Bone marrow (tissue), 2 donors: ENCODE results near the gene CCR5.

Experiments used
- DNase-seq, 2 donors: peaks; one replicate each; lab custom pipeline; 2025; lab: John Stamatoyannopoulos, UW

Gene CCR5

DNA sequence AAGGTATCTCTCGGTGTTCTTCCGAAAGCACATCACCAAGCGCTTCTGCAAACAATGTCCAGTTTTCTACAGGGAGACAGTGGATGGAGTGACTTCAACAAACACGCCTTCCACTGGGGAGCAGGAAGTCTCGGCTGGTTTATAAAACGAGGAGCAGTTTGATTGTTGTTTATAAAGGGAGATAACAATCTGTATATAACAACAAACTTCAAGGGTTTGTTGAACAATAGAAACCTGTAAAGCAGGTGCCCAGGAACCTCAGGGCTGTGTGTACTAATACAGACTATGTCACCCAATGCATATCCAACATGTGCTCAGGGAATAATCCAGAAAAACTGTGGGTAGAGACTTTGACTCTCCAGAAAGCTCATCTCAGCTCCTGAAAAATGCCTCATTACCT lies 12.3 kb upstream of the CCR5 start:
- DNase-seq: no peak

DNA sequence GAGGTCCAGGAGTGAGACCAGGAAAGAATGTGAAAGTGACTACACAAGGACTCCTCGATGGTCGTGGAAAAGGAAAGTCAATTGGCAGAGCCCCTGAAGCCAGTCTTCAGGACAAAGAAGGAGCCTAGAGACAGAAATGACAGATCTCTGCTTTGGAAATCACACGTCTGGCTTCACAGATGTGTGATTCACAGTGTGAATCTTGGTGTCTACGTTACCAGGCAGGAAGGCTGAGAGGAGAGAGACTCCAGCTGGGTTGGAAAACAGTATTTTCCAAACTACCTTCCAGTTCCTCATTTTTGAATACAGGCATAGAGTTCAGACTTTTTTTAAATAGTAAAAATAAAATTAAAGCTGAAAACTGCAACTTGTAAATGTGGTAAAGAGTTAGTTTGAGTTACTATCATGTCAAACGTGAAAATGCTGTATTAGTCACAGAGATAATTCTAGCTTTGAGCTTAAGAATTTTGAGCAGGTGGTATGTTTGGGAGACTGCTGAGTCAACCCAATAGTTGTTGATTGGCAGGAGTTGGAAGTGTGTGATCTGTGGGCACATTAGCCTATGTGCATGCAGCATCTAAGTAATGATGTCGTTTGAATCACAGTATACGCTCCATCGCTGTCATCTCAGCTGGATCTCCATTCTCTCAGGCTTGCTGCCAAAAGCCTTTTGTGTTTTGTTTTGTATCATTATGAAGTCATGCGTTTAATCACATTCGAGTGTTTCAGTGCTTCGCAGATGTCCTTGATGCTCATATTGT lies 10.8 kb upstream of the CCR5 start:
- peak in 1 of 2 donors; percentile 80 for DNase-seq

DNA sequence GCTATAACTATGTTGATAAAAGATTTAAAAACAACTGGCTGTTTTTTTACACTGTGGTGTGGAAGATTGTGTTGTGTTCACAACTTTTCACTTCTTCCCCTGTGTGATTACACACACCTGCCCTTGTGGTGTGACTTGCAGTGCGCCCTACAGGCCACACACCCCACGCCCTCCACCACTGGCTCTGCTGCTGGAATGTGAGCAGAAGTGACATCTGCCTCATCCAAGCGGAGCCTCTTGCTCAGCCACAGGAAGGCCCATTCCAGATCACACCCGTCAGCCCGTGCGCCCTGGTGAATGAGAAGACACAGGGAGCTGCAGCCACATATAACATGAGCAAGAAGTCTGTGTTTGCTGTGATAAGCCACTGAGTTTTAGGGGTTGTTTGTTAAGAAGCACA lies 9.8 kb upstream of the CCR5 start:
- DNase-seq: no peak

DNA sequence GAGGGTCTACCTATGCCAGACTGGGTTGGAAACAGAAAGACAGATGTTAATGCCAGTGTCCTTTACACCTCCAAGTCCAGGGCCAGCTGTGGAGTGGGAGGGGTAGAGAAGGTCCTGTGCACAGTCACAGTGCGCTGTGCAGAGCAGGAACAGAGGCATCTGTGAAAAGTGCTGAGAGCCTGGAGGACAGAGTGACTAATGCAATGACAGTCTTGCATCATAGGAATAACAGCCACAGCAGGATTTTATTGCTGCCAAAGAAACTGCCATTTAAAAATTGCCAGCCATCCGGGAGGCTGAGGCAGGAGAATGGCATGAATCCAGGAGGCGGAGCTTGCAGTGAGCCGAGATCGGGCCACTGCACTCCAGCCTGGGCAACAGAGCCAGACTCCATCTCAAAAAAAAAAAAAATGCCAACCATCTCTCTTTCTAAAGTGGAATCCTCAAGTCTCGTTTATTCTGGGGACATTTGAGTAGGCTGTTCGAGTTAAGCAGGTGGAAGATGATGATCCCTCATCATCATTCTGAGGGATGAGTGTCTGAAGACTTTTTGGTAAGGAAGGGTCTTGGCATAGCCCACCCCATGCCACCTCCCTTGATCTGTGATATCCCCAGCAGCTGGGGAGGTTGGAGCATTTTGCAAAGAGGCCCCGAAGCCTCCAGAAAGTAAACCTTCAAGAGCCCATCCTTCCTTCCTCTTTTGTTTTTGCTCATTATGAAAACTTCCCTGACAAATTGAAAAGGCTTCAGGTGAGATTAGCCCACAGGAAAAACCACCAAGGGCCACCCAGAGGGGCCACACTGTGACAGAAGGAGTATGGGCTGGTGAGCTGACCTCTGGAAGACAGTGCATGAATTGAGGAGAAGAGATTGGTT lies 9.1 kb upstream of the CCR5 start:
- peak in 1 of 2 donors; percentile 87 for DNase-seq

DNA sequence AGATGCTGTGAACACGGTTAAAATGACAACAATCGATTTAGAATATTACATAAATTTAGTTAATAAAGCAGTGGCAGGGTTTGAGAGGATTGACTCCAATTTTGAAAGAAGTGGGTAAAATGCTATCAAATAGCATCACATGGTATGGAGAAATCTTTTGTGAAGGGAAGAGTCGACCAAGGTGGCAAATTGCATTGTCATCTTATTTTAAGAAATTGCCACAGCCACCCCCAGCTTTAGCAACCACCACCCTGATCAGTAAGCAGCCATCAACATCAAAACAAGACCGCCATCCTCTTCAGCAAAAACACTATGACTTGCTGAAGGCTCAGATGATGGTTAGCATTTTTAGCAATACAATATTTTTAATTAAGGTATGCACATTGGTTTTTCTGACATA lies 5.7 kb upstream of the CCR5 start:
- DNase-seq: no peak

DNA sequence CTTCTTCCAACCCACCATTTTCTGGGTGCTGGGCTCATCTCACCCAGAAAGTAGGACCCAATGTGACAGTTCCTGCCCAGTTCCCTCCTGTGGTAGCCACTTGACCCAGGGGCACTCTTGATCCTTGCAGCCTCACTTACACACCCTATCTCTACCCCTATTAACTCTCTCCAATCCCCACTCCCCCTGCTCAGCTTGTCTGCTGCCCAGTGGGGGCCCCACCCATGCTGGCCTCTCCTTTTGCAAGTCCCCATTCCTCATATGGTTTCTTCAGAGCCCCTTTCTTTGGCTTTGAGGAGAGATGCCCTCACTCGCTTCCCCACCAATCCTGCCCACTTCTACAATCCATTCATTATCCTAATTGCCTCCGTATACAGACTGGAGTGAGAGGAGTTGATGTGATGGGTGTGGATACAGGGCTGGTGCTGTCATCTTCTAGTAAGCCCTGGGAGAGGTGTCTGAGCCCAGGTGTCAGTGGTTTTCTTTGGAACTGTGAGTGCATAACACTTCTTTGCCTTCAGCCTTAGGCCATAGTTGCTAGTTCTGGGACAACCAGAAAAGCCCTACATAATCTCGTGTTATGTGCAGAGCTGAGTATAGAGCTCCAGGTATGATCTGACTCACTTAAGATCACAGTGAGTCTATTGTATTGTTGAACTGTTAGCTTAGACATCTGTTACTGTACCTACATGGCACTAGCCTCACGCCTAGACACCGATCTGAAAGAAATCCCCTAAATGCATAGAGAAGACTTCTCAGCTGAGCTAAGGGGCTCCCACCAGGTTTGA lies 4.8 kb upstream of the CCR5 start:
- no peak for DNase-seq

DNA sequence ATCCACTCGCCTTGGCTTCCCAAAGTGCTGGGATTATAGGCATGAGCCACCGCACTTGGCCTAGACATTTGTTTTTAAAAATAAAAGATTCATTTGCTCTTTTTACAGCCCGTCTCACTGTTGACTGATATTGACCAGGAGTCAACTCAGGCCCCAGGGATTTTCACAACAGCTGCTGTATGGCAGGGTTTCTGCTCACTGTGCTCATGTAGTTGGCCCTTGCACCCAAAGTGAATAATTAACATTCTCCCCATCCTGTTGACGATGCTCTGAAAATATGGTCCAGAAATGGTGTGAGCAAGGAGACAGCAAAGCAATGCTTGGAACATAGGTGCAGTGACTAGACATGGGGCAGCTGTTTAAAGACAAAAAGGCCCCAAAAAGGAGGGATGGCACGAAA lies 2.9 kb upstream of the CCR5 start:
- DNase-seq: no peak

DNA sequence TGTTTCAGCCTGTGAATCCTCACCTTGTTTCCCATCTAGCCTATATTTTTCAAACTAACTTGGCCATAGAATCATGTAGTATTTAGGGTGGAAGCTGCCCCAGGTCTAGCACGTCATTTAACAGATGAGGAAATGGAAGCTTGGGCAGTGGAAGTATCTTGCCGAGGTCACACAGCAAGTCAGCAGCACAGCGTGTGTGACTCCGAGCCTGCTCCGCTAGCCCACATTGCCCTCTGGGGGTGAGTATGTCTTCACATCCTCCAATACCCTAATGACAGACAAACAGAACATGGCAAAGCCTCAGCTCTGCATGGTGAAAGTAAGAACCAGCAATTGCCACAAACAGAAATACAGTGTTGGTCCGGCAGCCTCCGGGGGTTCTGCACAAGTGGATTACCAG lies 2.2 kb upstream of the CCR5 start:
- DNase-seq: peak in 1 of 2 donors; percentile 44

DNA sequence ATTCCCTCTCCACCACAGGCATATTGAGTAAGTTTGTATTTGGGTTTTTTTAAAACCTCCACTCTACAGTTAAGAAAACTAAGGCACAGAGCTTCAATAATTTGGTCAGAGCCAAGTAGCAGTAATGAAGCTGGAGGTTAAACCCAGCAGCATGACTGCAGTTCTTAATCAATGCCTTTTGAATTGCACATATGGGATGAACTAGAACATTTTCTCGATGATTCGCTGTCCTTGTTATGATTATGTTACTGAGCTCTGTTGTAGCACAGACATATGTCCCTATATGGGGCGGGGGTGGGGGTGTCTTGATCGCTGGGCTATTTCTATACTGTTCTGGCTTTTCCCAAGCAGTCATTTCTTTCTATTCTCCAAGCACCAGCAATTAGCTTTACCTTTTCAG lies 1.6 kb upstream of the CCR5 start:
- no peak for DNase-seq

DNA sequence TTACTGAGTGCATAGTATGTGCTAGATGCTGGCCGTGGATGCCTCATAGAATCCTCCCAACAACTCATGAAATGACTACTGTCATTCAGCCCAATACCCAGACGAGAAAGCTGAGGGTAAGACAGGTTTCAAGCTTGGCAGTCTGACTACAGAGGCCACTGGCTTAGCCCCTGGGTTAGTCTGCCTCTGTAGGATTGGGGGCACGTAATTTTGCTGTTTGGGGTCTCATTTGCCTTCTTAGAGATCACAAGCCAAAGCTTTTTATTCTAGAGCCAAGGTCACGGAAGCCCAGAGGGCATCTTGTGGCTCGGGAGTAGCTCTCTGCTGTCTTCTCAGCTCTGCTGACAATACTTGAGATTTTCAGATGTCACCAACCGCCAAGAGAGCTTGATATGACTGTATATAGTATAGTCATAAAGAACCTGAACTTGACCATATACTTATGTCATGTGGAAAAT lies 1.0 kb upstream of the CCR5 start:
- DNase-seq: no peak

DNA sequence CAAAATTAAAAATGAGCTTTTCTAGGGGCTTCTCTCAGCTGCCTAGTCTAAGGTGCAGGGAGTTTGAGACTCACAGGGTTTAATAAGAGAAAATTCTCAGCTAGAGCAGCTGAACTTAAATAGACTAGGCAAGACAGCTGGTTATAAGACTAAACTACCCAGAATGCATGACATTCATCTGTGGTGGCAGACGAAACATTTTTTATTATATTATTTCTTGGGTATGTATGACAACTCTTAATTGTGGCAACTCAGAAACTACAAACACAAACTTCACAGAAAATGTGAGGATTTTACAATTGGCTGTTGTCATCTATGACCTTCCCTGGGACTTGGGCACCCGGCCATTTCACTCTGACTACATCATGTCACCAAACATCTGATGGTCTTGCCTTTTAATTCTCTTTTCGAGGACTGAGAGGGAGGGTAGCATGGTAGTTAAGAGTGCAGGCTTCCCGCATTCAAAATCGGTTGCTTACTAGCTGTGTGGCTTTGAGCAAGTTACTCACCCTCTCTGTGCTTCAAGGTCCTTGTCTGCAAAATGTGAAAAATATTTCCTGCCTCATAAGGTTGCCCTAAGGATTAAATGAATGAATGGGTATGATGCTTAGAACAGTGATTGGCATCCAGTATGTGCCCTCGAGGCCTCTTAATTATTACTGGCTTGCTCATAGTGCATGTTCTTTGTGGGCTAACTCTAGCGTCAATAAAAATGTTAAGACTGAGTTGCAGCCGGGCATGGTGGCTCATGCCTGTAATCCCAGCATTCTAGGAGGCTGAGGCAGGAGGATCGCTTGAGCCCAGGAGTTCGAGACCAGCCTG lies 984 bp downstream of the CCR5 start:
- DNase-seq: no peak

DNA sequence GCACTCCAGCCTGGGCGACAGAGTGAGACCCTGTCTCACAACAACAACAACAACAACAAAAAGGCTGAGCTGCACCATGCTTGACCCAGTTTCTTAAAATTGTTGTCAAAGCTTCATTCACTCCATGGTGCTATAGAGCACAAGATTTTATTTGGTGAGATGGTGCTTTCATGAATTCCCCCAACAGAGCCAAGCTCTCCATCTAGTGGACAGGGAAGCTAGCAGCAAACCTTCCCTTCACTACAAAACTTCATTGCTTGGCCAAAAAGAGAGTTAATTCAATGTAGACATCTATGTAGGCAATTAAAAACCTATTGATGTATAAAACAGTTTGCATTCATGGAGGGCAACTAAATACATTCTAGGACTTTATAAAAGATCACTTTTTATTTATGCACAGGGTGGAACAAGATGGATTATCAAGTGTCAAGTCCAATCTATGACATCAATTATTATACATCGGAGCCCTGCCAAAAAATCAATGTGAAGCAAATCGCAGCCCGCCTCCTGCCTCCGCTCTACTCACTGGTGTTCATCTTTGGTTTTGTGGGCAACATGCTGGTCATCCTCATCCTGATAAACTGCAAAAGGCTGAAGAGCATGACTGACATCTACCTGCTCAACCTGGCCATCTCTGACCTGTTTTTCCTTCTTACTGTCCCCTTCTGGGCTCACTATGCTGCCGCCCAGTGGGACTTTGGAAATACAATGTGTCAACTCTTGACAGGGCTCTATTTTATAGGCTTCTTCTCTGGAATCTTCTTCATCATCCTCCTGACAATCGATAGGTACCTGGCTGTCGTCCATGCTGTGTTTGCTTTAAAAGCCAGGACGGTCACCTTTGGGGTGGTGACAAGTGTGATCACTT lies 2.0 kb downstream of the CCR5 start:
- peak in 1 of 2 donors; percentile 52 for DNase-seq

DNA sequence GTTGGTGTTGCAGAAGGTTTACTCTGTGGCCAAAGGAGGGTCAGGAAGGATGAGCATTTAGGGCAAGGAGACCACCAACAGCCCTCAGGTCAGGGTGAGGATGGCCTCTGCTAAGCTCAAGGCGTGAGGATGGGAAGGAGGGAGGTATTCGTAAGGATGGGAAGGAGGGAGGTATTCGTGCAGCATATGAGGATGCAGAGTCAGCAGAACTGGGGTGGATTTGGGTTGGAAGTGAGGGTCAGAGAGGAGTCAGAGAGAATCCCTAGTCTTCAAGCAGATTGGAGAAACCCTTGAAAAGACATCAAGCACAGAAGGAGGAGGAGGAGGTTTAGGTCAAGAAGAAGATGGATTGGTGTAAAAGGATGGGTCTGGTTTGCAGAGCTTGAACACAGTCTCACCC lies 4.0 kb downstream of the CCR5 start:
- DNase-seq: no peak

DNA sequence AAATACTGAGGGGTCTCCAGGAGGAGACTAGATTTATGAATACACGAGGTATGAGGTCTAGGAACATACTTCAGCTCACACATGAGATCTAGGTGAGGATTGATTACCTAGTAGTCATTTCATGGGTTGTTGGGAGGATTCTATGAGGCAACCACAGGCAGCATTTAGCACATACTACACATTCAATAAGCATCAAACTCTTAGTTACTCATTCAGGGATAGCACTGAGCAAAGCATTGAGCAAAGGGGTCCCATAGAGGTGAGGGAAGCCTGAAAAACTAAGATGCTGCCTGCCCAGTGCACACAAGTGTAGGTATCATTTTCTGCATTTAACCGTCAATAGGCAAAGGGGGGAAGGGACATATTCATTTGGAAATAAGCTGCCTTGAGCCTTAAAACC lies 4.5 kb downstream of the CCR5 start:
- no peak for DNase-seq

DNA sequence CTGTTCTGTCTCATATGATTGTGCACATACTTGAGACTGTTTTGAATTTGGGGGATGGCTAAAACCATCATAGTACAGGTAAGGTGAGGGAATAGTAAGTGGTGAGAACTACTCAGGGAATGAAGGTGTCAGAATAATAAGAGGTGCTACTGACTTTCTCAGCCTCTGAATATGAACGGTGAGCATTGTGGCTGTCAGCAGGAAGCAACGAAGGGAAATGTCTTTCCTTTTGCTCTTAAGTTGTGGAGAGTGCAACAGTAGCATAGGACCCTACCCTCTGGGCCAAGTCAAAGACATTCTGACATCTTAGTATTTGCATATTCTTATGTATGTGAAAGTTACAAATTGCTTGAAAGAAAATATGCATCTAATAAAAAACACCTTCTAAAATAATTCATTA lies 5.1 kb downstream of the CCR5 start:
- DNase-seq: peak in 1 of 2 donors; percentile 17

DNA sequence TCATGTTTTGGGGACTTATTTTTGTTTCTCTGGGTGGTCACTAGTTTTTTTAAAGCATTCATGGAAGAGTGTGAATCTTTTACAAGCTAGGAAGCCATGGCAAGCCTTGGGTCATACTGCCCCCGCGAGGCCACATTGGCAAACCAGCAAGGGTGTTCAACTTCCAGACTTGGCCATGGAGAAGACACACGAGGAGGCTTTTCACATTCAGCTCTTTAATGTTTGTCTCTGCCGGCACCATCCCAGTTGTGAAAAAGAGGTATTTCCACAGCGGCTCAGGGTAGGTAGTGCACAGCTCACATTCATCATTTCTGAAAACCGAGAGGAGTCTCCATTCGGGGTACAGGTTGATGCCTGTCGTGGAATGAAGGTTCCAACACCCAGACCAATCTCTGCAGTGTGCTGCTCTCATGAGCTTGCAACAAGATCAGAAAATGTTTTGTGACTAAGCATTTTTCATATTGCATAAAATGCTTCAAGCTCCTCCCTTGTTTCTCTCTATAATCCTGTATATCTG lies 7.7 kb downstream of the CCR5 start:
- DNase-seq: peak; percentile 33 to 55

DNA sequence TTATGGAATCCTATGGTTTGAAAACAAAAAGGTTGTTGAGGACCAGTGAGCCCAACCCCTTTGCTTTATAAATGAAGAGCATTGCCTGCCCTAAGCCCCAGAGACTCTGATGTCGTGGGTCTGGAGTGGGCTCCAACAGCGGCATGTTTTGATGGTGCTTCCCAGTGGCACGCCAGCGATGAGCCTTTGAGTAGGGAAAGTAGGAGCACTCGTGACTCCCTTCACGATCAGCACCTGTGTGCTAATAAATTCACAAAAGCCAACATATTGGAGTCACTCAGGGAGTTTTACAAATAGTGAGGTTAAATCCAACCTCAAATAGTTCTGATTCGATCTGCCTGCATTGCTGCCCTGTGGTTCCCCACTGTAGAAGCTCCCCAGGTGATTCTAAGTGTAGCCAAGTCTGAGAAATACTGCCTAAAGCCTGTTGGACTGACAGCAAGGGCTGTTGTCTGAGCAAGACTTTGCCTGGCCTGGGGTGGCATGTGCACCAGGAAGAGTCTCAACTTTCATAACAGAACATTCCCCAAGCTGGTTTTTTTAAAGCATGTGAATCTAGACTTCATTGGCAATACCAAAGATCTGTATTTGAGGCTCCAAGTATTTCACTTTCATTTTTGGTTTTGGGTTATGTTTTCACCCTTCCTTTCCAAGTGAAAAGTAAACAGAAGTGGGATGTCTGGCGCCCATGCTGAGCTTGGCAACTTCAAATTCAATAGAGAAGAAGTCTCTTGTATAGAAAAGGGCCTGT lies 9.9 kb downstream of the CCR5 start:
- DNase-seq: peak in 1 of 2 donors; percentile 43

DNA sequence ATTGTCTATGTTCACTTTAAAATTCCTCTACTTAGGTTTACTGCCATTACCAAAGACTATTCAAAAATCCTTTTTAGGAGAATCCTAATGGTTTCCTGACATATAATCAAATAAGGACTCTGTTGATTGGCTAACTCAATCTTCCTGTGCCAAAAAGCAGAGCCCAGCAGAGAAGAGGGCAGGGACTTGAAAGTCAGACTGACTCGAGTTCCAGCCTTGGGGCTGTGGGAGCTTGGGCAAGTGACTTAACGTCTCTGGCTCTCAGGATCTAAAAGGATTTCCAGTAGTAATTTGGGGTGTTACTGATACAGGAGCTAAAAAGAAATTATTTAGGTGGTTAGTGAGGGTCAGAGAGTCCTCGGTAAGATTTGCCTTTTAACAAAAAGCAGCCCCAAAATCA lies 10.9 kb downstream of the CCR5 start:
- no peak for DNase-seq

DNA sequence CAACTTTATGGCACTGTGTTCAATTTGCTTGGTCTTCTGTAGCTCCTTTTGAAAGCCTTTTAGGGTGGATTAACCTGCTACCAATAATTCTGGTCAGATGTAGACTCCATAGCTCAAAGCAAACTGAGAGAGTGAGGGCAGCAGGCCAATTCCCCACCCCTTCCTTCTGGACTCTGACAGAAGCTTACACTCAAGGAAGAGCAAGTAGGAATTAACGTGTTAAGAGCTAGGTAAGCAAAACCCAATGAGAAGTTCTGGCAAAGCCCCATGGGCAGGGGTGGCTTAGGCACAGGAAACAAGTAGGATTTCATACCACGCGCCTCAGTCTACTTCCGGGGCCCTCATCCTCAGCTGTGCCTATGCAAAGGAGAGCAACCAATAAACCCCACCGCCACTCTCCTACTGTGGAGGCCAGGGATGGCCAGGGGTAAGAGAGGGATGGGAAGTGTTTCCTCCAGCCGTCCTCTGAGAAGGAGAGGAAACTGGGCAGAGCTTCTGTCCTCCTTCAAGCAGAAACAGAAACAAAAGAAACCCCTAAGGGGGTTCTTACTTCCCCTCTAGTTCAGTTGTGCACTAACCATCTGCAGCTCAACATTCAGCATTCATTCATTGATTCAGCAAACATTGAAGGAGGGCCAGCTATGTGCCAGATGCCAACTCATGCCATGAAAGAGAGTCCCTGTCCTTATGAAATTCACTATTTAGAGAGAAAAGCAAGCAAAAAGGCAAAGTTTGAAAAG lies 12.6 kb downstream of the CCR5 start:
- DNase-seq: peak in 1 of 2 donors; percentile 32
